Measurements from ENCODE around the gene ABHD17C. TPM values are rescaled to one million over a fixed set of nuclear protein-coding genes. Genes with fewer than 3 reads are reported as not detected.
"Not testable (repeated sequence)": the region's sequence is repeated elsewhere in the genome, so short reads cannot be mapped to it uniquely, and the experiment has no call there.

The ABHD17C gene
- 12.6 TPM for total RNA-seq

DNA sequence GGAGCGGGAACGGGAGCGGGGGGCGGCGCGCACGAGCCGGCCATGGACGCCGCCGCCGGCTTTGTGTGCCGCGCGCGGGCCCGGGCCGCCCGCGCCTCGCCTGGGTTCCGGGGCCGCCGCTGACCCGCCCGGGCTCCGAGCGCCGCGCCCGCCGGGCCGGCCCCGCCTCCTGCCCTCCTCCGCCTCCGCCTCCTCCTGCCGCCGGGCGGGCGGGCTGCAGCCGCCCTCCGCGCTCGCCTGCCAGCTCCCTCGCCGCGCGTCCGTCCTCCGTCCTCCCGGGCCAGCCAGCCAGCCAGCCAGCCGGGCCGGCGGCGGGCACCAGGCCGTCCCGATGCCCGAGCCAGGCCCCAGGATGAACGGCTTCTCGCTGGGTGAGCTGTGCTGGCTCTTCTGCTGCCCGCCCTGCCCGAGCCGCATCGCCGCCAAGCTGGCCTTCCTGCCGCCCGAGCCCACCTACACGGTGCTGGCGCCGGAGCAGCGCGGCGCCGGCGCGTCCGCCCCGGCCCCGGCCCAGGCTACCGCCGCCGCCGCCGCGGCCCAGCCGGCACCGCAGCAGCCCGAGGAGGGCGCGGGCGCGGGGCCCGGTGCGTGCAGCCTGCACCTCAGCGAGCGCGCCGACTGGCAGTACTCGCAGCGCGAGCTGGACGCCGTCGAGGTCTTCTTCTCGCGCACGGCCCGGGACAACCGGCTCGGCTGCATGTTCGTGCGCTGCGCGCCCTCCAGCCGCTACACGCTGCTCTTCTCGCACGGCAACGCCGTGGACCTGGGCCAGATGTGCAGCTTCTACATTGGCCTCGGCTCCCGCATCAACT, at the start of gene ABHD17C:
TSS of gene ABHD17C (plus strand) at position 212 of the 812 bp plus-strand sequence. CDS start at position 332, 120 bp downstream.
- peak; percentile 76 to 81 for DNase-seq (ENCODE audit: low spot score in 2 of 2)
- FAIRE-seq: no peak

DNA sequence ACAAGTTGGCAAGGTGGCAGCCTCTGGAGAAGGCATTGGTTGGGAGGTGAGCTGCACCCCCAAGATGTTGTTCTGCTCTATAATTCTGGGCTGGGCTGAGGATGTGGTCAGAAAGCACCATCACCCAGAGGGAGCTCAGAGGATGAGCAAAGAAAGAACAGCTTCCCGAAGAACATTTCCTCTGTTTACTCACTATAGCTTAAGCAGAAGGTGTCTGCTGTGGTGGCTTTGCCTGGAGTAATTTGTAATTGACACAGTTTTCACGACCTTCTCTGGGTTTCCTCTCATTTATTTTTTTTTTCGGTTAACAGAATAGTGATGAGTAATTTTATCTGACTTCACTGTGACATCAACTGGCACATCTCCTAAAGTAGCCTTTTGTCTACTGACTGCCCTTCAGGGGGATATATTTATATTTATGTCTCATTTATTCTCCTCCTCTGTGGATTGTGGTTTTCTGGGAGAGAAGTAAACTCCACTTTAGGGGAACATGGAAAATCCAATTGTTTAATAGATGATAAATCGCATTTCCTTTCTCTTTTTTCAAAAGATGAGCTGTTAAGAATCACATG, 49.5 kb upstream of the ABHD17C start:
- no peak for DNase-seq (ENCODE audit: low spot score in 2 of 2)

DNA sequence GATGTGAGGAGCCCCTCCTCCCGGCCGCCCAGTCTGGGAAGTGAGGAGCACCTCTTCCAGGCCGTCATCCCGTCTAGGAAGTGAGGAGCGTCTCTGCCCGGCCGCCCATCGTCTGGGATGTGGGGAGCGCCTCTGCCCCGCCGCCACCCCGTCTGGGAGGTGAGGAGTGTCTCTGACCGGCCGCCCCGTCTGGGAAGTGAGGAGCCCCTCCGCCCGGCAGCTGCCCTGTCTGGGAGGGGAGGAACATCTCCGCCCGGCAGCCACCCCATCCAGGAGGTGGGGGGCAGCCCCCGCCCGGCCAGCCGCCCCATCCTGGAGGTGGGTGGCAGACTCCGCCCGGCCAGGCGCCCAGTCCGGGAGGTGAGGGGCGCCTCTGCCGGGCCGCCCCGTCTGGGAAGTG, 47.7 kb upstream of the ABHD17C start:
- not testable (repeated sequence) for FAIRE-seq

More for the DNA sequence above, 49.5 kb upstream of the ABHD17C start:
- no peak for FAIRE-seq

DNA sequence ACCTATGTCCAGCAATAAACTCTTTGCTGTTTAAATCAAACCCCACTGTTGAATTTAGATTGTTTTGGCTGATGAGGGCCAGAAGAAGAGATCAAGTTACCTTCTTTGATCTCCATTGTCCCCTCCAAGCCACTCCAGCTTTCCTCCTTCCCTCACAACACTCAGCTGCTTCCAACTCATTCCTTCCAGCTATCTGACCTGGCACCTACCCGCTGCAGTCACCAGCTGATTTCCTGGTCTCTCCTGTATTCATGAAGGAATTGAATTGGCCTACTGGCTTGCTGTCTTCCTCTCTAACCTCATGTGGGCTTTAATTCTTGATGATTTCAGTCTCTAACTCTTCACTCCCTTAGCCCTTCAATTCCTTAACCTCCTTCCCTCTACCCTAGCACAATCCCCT, 40.8 kb upstream of the ABHD17C start:
- DNase-seq (ENCODE audit: low spot score in 2 of 2) (no peak), FAIRE-seq (no peak)

More for the DNA sequence above, 47.7 kb upstream of the ABHD17C start:
- DNase-seq (ENCODE audit: low spot score in 2 of 2): not testable (repeated sequence)

DNA sequence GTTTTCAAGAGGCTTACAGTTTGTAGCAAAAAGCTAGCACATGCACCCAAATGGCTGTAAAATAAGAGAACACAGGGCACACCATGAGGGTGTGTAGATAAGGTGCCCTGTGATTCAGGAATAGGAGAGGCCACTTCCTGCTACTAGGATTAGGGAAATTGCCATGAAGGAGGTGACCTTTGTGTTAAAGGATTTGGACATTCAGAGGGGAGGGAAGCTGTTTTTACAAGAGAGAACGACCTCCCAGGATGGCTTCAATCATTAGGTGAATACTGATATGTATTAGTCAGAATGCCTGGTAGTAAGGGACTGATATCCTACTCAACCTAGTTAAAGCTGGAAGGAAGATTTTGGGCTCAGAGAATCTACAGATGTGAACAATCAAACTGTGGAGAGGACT, 35.7 kb upstream of the ABHD17C start:
- DNase-seq (ENCODE audit: low spot score in 2 of 2) (no peak), FAIRE-seq (no peak)

DNA sequence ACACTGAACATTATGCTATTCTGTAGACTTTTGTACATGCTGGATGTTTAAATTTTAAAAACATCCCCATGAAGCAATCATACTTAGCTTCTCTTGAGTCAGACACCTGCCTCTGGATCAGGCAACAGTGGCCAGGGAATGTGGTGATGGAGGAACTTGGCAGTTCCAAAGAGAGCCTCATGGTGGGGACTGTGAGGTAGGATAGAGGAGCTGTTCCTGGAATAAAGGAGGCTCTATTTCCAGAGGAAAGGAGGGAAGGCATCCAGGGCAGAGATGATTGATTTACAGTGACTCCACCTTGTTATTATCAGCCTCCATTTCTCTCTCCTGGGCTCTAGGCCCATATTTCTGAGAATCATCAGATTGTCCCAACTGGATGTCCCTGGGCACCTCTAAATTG, 35.0 kb upstream of the ABHD17C start:
- DNase-seq (ENCODE audit: low spot score in 2 of 2): no peak
- no peak for FAIRE-seq

DNA sequence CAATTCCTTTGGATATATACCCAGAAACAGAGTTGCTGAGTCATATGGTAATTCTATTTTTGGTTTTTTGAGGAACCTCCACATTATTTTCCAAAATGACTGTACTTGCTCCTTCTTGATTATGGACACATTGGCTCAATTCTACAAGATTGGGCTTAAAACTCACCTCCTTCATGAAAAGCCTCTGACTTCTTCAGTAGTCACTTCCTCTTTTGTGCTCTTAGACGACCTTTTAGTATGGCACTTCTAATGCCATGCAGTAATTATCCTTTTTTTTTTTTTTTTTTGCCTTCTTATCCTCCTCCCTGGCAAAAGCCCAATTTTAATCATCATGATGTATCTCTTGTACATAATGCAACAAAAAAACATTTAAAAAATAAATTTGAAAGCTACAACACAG, 33.0 kb upstream of the ABHD17C start:
- no peak for FAIRE-seq

DNA sequence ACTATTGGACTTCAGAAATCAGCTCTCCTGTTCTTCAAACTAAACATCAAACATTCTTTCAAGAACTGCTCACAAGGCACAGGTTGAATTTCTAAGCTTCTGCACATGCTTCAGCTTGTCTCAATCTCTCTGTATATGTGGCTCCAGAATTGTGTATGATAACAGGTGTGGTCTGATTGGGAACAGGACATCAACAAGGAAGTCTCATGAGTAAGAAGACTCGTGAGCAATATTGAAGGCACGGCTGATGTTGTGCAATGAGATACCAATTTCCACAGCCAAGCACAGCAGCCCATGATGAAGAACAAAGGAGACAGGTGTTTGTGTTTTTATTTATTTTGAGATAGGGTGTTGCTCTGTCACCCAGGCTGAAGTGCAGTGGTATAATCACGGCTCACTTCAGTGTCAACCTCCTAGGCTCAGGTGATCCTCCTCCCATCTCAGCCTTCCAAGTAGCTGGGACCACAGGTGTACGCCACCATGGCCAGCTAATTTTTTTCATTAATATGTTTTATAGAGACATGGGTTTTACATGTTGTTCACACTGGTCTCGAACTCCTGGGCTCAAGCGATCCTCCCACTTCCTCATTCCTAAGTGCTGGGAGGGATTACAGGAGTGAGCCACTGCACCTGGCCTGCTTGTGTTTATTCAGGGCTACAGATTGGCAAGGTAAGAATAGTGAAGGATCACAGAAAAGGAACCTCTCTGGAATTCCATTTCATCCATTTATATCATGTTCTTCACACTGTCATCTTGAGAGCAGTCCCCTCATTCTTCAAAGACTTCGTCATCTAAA, 32.2 kb upstream of the ABHD17C start:
- DNase-seq (ENCODE audit: low spot score in 2 of 2) (no peak), FAIRE-seq (no peak)

More for the DNA sequence above, 33.0 kb upstream of the ABHD17C start:
- no peak for DNase-seq (ENCODE audit: low spot score in 2 of 2)

DNA sequence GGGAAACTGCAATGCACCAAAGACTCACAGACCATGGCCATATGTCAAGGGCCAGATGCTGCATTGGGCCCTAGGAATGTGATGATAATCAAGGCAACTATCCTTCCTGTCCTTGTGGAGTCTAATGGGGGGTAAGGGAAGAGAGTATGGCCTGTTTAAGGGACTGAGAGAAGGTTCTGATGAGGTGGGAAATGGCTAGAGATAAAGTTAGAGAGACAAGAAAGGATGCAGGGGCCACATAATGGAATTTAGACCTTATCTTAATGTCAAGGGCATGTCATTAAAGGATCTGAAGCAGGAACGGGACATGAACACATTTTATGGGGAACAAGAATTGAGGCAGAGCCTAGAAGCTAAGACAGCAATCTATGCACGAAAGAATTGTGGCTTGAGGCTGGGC, 30.0 kb upstream of the ABHD17C start:
- FAIRE-seq: no peak

DNA sequence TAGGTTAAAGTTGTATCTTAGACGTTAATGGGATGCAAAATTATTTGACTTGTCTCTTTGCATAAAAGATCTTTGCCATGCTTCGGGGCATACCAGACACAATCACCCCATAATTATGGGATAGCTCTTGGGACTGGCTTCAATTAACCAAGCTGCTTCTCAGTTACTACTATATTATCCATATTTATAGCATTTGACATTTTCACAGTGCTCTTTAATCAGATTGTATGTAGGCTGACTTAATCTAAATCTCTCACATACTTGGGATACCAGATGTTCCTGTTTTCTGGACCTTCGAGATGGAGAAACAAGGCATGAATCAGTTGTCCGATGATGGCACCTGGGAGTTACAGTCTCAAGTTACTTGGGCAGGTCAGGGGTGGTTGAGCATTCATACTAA, 27.2 kb upstream of the ABHD17C start:
- FAIRE-seq (no peak), DNase-seq (ENCODE audit: low spot score in 2 of 2) (no peak)

More for the DNA sequence above, 30.0 kb upstream of the ABHD17C start:
- DNase-seq (ENCODE audit: low spot score in 2 of 2): no peak

DNA sequence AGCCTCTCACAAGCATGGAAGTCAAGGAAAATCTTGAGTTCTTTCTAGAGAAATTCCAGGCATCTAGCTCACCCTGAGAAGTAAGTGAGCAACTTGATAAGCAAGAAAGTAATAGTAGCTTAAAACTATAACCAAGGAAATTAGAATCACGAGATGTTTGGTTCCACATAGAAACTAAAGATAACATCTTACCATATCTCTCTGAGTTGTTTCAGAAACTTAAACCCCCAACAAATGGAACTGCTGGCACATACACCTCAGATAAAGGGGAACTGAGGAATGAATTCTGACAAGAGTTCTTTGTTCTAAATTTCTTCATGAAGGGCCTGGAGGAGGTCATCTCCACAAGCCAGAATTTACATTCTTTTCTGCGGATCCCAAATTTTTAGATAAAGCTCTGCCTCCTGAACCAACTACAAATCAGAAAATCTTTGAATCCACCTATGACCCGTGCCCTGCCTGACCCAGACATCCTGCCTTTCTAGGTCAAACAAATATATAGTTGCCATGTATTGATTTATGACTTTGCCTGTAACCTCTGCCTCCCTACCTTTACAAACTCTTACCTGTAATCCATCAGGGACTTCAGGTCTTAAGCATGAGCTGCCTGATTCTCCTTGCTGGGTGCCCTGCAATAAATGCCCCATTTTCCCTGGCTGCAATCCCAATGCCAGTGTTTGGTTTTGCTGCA, 26.4 kb upstream of the ABHD17C start:
- FAIRE-seq: no peak
- DNase-seq (ENCODE audit: low spot score in 2 of 2): no peak

DNA sequence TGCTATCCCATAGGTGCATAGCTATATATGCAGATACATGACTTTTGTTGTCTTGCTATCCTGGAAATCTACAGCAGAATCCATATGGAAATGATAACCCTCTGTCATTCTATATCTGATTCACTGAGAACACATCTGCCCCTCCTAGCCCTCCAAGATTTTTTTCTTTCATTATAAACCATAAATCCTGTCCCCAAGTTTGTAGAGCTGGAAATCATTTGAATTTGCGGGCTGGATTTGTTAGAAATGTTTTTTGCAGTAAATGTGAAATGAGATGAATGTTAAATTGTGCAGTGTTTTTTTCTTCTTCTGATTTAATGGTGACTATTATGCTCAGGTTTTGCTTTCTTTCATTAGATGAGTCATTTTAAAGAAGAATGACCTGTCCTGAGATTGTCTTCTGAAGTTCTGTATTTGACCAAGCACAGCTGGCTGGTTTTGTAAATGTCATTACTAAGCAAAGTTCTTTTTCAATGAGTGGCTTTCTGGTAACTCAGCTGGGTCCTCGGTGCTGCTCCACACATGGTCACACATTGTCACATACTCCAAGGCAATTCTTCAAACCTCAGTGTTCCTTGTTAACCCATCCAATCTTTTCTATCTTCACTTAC, 25.3 kb upstream of the ABHD17C start:
- DNase-seq (ENCODE audit: low spot score in 2 of 2) (no peak), FAIRE-seq (no peak)

DNA sequence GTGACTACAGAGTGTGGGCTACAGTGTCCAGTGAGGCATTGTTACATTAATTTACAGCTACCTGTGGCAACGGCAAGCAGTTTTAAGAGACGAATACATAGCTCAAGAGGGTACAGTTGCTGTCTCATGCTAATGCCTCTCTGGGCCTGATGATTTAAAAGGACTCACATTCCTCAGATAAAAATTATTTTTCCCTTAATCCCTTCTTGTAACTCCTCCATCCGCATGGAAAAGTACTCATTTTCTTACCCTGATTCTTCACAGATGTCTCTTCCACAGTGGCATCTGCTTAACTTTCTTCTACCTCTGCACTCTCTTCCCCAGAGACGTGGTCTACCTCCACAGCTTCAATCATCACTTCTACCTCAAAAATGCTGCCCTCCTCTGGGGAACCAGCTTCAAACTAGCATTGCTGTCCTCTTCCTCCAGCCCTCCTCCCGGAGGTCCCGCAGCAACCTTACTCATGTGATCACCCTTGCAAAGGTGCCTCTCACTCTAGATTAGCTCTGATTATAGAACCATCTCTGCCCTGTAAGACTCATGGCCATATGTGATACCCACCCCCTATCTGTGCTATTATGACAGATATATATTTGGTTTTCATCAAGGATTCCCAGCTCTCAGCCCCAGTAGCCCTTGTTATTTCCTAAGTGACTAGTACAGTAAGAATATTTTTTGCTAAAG, 21.4 kb upstream of the ABHD17C start:
- FAIRE-seq: no peak
- no peak for DNase-seq (ENCODE audit: low spot score in 2 of 2)

DNA sequence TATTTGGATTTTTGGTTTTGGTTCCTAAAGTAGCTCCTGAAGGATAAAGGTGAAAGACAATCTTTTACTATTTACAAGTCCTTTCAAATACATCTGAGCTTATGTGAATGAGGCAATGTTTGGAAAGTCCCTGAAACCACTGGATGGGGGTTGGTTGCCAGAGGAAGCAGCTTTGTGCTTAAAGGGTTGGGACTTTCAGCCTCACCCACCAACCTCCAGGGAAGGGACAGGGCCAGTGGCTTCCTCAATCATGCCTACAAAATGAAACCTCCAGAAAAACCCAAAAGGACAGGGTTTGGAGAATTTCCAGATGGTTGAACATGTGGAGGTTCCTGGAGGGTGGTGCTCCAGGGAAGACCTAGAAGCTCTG, 20.9 kb upstream of the ABHD17C start:
- FAIRE-seq (no peak), DNase-seq (ENCODE audit: low spot score in 2 of 2) (no peak)

DNA sequence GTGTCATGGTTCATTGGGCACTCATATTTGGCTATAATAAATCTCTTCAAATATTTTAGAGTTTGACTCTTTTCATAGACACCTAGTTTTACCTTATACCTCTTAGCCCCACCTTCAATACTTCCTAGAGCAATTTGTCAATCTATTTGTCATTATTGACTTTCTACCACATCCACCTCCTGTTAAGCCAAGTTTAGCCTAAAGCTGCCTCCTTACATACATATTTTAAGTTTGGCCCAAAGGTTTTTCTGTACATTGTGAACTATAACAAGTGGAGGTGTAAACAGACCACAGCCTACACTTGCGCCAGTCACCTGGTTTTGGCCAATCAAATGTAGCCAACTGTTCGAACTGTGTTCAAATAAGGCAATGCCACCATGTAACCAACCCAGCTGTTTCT, 18.1 kb upstream of the ABHD17C start:
- no peak for FAIRE-seq
- no peak for DNase-seq (ENCODE audit: low spot score in 2 of 2)

DNA sequence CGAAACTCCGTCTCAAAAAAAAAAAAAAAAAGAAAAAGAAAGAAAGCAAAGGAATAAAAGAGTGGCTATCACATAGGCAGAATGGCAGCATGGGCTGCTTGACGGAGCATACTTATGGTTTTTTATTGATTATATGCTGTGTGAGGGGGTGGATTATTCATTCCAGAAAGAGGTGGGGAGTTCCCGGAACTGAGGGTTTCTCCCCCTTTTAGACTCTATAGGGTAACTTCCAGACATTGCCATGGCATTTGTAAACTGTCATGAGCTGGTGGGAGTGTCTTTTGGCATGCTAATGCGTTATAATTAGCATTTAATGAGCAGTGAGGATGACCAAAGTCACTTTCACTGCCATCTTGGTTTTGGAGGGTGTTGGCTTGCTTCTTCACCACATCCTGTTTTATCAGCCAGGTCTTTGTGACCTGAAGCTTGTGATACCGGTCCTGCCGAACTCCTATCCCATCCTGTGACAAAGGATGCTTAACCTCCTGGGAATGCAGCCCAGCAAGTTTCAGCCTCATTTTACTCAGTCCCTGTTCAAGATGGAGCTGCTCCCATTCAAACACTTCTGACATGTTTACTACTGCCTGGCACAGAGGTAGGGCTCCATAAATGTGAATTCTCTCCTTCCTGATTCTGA, 15.8 kb upstream of the ABHD17C start:
- FAIRE-seq (no peak), DNase-seq (ENCODE audit: low spot score in 2 of 2) (no peak)

DNA sequence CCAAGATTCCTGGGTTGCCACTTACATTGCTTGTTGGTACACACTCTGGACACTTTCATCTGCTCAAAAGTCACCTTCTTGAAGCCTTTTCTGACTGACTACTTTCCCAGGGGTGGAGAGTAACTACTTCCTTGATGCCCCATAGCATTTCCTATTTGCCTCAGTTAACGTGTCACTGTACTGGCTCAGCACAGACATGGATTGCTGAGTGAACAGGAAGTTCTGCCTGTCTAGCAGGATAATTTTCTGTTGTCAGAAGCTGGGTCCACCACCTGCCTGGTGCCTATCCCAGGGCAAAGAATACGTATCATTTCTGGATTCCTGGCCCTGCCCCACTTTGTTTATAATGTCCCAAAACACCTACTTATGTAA, 15.3 kb upstream of the ABHD17C start:
- DNase-seq (ENCODE audit: low spot score in 2 of 2): no peak
- FAIRE-seq: no peak

DNA sequence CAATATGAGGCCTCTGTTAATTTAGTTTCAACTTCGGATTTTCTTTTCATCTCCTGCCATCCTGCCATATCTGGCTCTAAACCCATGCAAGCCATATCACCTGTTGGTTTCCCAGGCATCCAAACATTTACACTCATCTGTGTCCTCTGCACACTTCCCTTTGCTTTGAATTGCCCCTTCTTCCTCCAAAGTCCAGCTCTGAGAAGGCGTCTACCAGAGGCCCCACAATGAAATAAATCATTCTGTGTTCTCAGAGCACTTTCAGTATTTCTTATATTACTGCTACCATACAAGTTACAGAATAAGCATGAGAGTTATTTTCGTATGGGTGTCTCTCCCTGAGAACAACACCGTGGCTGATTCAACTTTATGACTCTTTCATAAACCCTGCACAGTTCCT, 12.9 kb upstream of the ABHD17C start:
- FAIRE-seq (no peak), DNase-seq (ENCODE audit: low spot score in 2 of 2) (no peak)

DNA sequence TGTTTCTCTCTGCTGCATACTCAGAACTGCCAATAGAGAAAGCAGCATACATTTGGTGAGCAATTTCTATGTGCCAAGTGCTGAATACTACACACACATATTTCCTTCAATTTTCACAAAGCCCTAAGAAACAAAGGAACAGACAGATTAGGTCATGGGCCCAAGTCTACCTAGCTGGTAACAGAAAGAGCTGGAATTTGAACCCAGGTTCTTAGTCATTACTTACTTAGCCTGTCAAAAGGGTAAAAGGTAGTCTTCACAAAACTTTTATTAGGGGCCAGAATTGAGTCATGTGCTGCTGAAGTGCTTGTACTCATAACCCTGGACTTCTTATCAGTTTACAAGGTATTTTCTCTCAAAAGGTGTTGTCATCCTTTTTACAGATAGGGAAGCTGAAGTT, 10.4 kb upstream of the ABHD17C start:
- DNase-seq (ENCODE audit: low spot score in 2 of 2): no peak
- FAIRE-seq: no peak

Measured in frontal cortex (tissue), 4 donors.